ENCODE data around the gene LGR4. TPM values are rescaled to one million over a fixed set of nuclear protein-coding genes. Genes with fewer than 3 reads are reported as not detected.

LGR4 gene
- polyA plus RNA-seq, 4 donors = 45.8 to 159 (median 135) TPM

DNA sequence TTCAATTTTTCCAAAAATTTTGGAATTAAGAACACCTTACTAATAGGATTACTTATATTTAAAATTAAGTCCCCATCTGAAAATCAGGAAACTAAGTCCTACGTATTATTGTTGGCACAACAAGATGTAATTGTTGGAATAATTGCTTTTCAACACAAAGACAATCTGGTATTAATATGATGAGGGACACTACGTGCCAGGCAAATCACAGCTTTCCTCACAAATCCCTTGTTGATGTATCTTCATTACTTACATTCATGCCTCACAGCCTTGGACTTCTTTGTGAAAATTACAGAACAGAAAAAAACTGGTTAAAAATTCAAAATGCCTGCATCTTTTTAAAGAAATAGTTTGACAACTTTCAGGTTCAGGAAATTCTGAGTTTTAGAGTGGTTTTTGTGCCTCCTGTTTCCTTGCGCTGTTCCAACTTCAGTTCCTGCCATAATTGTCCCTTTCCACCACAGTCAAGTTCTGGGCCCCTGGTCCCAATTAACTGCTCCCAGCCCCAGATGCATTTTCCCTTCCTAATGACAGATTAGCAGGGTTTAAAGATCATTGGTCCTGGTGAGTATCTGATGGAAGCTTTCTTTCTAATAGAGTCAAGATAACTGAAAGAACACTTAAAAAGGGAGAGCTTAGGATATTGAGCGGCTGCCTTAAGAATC is 86.3 kb downstream of the LGR4 start:
- no peak for DNase-seq (ENCODE audit: low read depth in 4 of 4, low spot score in 3 of 4)

DNA sequence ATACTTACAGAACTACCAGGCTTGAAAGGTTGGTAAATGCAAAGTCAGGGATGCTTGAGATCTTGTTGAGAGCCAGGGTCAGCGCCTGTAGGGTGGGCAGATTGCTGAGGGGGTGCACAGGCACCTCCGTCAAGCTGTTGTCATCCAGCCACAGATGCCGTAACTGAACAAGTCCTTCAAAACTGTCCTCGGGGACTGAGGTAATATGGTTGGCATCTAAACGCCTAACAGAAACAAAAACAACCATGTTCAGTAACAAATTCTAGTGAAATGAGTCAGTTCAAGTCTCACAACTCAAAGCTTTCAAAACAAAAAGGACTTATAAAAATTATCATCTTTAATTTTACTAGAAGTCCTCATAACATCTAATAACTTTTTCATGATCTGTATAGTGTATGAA is 87.3 kb downstream of the LGR4 start:
- DNase-seq (ENCODE audit: low read depth in 4 of 4, low spot score in 3 of 4) = no peak

DNA sequence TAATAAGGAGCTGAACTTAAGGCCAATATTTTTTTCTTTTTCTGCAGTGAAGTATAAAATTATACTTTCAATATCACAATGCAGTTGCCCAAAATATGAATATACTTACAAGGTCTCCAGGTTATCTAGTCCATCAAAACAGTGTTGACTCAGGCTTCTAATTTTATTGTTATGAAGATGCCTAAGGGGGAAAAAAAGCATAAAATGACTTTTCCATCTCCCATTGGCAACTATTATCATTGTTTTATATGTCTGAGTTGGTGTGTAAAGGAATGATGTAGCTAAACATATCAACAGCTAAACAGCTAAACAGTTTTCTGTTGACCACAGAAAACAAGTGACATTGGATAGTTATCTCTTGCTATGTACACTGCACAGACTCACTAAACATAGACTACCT is 88.4 kb downstream of the LGR4 start:
- DNase-seq (ENCODE audit: low read depth in 4 of 4, low spot score in 3 of 4) = no peak

- DNase-seq (ENCODE audit: low read depth in 4 of 4, low spot score in 3 of 4) = no peak
Observed at GRCh38 chr11:27383645-27384044, 88.9 kb downstream of the LGR4 start.

DNA sequence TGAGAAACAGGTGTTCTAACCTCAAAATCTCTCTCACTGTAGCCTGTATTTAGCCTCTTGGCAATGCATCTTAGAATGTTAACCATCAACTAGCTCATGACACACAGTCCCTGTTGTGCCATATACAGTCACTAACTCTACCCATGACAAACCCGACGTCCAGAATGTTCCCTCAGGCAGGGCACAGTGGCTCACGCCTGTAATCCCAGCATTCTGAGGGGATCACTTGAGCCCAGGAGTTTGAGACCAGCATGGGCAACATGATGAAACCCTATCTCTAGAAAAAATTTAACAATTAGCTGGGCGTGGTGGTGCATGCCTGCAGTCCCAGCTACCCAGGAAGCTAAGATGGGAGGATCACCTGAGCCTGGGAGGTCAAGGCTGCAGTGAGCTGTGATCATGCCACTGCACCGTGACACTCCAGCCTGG is 91.3 kb downstream of the LGR4 start:
- DNase-seq (ENCODE audit: low read depth in 4 of 4, low spot score in 3 of 4) = no peak

DNA sequence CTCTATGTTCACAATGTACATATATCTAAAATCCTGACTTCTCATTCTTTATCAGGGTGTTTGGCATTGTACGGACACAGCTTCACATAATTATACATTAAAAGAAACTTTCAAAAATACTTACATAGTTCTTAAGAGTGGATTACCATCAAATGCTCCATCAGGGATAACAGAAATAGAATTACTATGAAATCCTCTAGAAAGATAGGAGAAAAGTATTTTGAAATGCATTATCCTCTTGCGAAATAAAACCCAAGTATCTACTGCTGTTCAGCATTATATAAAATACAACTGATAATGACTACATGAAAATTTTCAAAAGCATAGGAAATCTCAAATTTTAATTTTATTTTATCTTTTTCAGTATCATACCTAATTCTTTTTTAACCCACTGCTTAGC is 91.8 kb downstream of the LGR4 start:
- no peak for DNase-seq (ENCODE audit: low read depth in 4 of 4, low spot score in 3 of 4)

DNA sequence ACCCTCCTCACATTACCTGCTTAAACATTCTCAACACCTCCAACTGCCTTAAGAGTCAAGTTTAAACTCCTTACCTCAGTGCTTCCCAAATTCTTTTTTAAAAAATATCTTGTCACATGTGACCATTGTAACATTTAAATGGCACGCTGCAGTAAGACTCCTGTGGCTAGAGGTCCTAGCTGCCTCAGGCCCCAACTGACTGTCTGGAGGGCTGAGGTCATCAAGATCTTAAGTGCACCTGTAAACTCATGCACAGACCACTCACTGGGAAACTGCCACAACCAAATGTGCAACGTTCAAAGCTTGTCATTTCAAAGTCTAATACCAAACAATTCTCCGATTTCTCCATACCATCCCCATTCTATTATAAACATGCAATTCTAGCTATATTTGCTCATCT is 93.1 kb downstream of the LGR4 start:
- DNase-seq (ENCODE audit: low read depth in 4 of 4, low spot score in 3 of 4) = no peak

DNA sequence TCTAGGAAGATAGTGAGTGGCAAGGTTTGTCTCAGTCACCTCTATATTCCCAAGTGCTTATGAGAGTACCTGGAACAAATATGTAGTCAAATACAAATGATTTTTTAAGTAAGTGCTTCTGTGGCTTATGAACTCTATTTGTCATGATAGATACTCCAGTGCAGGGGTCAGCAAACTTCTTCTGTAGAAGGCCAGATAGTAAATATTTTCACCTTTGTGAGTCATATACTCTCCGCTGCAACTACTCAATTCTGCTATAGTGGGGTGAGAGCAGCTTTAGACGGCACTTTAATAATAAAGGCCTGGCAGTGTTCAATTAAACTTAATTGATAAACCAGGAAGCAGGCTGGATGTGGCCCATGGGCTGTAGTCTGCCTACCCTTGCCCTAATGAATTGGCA is 97.2 kb downstream of the LGR4 start:
- DNase-seq (ENCODE audit: low read depth in 4 of 4, low spot score in 3 of 4) = no peak

GRCh38 chr11:27373856-27374602 is 98.6 kb downstream of the LGR4 start:
- DNase-seq (ENCODE audit: low read depth in 4 of 4, low spot score in 3 of 4) = no peak

GRCh38 chr11:27373392-27373791 is 99.2 kb downstream of the LGR4 start:
- no peak for DNase-seq (ENCODE audit: low read depth in 4 of 4, low spot score in 3 of 4)

DNA sequence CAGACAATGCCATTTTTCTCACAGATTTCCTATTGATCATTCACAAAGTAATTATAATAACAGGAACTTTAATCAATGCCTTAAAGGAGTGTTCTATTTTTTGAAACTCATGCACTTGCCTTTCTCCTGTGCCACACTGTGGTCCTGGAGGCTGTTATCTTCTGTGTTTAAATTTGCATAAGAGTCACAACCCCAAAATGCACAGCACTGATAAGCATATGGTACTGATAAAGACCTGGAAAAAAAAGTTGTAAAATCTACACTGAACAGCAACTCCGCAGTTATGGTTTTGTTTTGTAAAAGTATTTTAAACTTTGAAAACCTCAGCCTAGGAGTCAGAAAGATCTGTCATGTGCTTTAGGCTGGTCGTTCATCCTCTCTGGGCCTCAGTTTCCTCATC is 100.4 kb downstream of the LGR4 start:
- DNase-seq (ENCODE audit: low read depth in 4 of 4, low spot score in 3 of 4) = no peak

DNA sequence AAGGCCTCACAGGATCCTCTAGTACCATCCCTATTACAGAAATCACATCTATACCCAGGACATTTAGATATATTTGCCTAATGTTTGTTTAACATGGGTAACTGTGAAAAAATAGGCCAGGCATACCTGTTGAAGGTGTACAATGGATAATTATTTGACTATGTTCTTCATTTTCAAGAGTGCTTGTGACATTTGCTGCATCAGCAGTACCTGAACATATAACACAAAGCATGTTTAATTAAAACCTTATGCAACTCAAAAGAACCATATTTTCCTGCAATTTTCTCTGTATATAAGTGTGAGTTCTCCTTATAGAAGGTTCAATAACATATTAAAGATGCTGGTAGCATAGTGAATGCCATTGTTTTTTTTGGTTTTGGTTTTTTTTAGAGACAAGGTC is 101.1 kb downstream of the LGR4 start:
- no peak for DNase-seq (ENCODE audit: low read depth in 4 of 4, low spot score in 3 of 4)

DNA sequence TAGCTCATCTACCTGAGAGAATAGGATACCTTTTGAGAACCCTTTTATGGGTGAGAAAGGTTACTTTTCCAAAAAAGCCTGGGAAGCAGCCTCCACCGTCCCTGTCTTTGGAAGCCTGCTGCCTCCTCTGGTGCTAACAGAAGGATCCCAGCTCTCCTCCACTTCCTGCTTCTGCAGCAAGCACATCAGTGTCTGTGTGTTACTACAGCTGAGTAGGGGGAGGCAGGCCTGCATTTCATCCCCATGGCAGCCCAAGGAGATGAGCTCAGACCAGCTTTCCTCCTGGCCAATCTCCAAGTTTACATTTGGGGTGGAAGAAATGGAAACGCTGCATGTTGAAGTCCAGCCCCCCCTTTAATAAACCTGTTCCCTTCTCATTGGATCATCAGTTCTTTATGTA is 102.2 kb downstream of the LGR4 start:
- no peak for DNase-seq (ENCODE audit: low read depth in 4 of 4, low spot score in 3 of 4)

- no peak for DNase-seq (ENCODE audit: low read depth in 4 of 4, low spot score in 3 of 4)
Observed at GRCh38 chr11:27367881-27368280, 104.7 kb downstream of the LGR4 start.

DNA sequence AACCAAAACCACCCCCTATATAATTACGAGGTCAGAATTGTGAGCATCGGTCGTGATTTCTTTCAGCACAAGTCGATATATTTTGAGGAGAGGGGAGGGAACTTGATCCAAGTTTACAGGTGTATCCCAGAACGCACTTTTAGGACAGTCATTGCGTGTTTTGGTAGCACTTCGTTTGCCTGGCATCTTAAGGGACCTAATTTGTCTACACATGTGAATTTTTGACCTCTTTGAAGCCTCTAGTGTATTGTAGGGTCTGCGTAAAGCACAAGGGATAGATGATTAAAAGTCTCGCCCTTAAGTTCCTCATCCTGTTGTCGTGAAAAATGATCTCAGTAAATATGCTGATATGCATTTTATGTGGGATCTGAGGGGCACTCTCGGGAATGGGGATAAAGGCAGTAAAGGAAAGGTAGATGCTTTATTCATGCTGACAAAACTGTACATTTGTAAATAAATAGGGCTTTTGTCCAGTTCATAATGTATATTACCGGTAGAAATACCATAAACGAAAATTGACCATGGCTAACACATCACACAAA is 108.9 kb downstream of the LGR4 start:
- DNase-seq (ENCODE audit: low read depth in 4 of 4, low spot score in 3 of 4) = no peak

DNA sequence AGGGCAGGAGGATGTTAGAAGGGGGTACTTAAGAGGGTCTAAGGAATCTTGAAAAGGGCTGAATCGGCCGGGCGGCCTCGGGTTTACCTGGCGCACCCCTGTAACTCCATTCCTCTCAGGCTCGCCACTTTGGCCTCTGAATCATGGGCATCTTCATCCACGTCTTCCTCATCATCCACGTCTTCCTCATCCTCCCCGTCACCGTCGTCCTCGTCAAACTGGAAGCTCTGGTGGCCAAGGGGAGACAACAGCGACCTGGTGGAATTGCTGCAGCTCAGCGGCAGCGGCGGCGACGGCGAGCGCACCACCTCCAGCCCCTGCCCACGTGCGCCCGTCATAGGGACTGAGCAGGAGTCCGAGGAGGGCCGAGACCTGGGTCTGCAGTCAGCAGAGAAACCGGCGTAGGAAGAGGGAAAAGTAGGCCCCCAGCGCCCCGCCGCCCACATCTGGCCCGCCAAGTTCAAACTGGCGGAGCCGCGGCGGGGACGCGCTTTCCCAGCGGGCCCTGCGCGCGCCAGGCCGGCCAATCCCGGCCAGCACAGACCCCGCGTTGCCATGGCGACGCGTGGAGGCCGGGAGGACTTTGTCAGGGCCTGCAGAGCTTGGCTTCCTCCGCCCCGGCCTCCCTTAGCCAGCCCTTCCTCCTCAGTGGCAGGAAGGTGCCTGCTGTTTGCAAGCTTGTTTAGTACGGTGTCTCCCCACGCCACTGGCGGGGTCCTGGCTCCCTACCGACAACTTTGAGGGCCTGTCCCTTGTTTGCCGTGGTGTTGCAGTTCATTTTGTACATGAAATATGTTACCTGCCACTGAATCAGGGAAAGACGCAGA is 109.6 kb downstream of the LGR4 start, which contains the start of gene CCDC34:
Gene CCDC34 (minus strand): TSS at position 467 of the 827 bp plus-strand sequence. CDS start 21 bp downstream, at position 446.
- peak; percentile 86 to 91 (median 90) for DNase-seq (ENCODE audit: low read depth in 4 of 4, low spot score in 3 of 4)

DNA sequence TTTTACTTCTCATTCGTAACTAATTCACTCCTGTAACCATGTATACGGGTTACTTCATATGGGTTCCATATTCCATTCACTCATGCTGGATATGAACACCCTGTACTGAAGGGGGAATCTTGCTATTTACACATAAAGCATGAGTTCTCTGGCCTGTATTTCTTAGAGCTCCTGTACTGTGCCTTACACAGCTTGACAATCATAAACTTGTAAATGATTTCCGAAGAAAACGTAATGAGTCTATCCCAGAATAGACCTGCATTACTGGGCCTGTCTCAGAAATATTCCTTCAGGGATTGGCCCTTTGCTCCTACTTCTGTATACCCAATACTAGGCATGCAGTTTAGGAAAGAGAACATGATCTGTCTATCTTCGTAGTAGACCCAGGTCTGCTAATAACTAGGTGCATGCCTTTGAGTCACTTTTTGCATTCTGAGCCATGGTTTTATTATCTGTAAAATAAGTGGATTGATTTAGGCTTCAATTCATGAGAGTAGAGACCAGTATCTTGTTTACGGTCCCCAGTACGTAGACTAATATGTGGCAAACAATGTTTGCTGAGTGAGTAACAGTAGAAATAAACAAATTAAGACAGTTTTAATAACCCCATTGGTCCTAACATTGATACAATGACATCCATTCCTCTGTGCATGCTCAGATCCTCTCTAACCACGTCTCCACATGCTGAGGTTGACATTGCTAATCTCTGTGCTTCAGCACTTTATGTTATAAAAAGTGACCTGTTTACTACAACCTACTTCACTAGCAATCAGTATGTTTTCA is 110.8 kb downstream of the LGR4 start:
- no peak for DNase-seq (ENCODE audit: low read depth in 4 of 4, low spot score in 3 of 4)

DNA sequence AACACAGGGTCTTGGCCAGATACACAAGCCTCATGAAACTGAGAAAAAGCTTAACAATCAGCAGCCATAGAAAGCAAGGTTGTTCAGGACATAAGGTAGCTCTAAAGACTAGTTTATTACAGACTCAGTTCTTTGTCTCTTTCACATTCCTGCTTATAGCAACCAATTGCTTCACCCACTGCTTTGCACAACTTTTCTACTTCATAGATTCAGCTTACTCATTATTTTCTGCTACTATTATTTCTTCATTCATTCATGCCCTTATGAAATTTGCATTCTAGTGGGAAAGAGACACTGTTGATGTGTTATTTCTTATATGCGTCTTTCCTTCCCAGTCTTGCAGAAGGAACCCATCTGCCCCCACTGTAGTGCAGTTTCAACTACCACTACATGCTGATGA is 114.3 kb downstream of the LGR4 start:
- DNase-seq (ENCODE audit: low read depth in 4 of 4, low spot score in 3 of 4) = no peak

DNA sequence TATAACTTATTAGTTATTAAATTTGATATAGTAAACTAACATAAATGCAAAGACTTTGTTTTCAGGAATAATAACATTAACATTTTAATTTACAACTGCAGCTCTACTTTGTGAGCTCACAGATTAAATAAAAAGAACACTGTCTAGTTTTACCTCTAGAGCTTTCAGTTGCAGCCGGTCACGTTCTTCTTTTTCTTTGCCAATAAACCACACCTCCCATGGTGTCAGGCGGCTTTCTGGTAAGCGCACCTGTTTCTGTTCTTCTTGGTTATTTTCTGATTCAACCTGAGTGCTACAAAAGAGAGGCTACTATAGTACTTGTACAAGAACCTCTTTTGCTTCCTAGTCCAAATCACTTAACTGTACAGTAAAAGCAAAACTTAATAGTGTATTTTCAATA is 115.3 kb downstream of the LGR4 start:
- DNase-seq (ENCODE audit: low read depth in 4 of 4, low spot score in 3 of 4) = no peak

DNA sequence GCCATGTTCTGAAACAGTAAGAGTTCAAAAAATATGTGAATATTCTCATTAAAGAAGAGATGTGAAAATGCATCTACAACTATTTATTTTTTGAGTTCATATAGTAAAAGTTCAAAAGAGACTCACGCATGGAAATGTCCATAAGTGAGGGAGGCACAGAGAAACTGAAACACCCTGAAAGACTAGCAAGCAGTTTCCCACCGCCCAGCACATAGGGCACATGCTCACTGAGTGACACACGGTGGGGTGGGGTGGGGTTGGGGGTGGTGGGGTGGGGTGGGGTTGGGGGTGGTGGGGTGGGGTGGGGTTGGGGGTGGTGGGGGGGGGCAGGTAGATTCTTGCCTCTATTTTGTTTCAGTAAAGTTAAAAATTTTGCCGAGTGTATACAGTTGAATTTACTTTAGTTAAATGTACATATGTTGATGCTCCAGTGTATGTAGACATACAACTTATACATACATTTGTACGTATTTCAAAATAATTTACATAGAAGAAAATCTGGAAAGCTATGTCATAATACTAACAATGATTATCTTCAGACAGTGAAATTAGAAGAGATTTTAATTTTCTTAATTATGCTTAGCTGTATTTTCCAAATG is 115.9 kb downstream of the LGR4 start:
- no peak for DNase-seq (ENCODE audit: low read depth in 4 of 4, low spot score in 3 of 4)
